Keratinocyte (primary cell): ENCODE results near the gene DMXL2. TPM values are rescaled to one million over a fixed set of nuclear protein-coding genes. Genes with fewer than 3 reads are reported as not detected.
"Not testable (repeated sequence)": the region's sequence is repeated elsewhere in the genome, so short reads cannot be mapped to it uniquely, and the experiment has no call there.

Experiments used
- DNase-seq: peaks from one replicate; pipeline ENCODE4 v3.0.0-alpha.2; 2011; ENCODE audit warnings: low read depth, missing footprints, low spot score
- FAIRE-seq: peaks from 2 replicates; lab custom pipeline; 2011; peaks lifted over from hg19 to GRCh38; lab: Jason Lieb, UNC
- H2AFZ ChIP-seq: 2 replicates; pipeline ENCODE4 v1.6.0; 2012; ENCODE audit warnings: low read length, control low read depth, inconsistent platforms; ENCODE audit not compliant: control insufficient read depth
- H3K27ac ChIP-seq: 2 replicates; pipeline ENCODE4 v1.5.1; 2011; ENCODE audit warnings: low read length; ENCODE audit not compliant: control insufficient read depth, insufficient read depth
- H3K27me3 ChIP-seq: 3 replicates; pipeline ENCODE4 v1.6.0; 2011; ENCODE audit warnings: low read length; ENCODE audit not compliant: control insufficient read depth, insufficient read depth; ENCODE audit errors: extremely low read depth
- H3K36me3 ChIP-seq, 2 experiments: 2 replicates in 1 of 2; 3 replicates in 1 of 2; pipeline ENCODE4 v1.5.1; 2011; ENCODE audit warnings: low read length in 2 of 2, mild to moderate bottlenecking in 1 of 2; ENCODE audit not compliant: control insufficient read depth in 2 of 2, insufficient read depth in 2 of 2; ENCODE audit errors: extremely low read depth in 1 of 2
- H3K4me1 ChIP-seq: 3 replicates; pipeline ENCODE4 v1.5.1; 2011; ENCODE audit warnings: low read length; ENCODE audit not compliant: control insufficient read depth, insufficient read depth; ENCODE audit errors: extremely low read depth
- H3K4me2 ChIP-seq: 3 replicates; pipeline ENCODE4 v1.6.0; 2011; ENCODE audit warnings: low read depth, low read length; ENCODE audit not compliant: control insufficient read depth, insufficient read depth; ENCODE audit errors: extremely low read depth
- H3K4me3 ChIP-seq, 3 experiments: fragments of 200-600 bp in 1 of 3; sonication (generic) in 1 of 3; 2 replicates in 2 of 3; 3 replicates in 1 of 3; pipeline ENCODE4 v1.5.1; 2011 to 2016; ENCODE audit warnings: low read length in 3 of 3, mild to moderate bottlenecking in 3 of 3, control low read depth in 2 of 3, inconsistent platforms in 1 of 3, low read depth in 1 of 3, mixed read lengths in 1 of 3, mixed run types in 1 of 3, moderate library complexity in 1 of 3; ENCODE audit not compliant: control insufficient read depth in 2 of 3, insufficient read depth in 2 of 3; ENCODE audit errors: extremely low read depth in 1 of 3
- H3K79me2 ChIP-seq: 2 replicates; pipeline ENCODE4 v1.6.0; 2012; ENCODE audit warnings: low read length; ENCODE audit not compliant: control insufficient read depth, insufficient read depth
- H3K9ac ChIP-seq: 3 replicates; pipeline ENCODE4 v1.6.0; 2011; ENCODE audit warnings: low read length; ENCODE audit not compliant: control insufficient read depth, insufficient read depth; ENCODE audit errors: extremely low read depth
- H3K9me1 ChIP-seq: 3 replicates; pipeline ENCODE4 v1.6.0; 2011; ENCODE audit warnings: low read length; ENCODE audit not compliant: control insufficient read depth, insufficient read depth; ENCODE audit errors: extremely low read depth
- H3K9me3 ChIP-seq: 2 replicates; pipeline ENCODE4 v1.5.1; 2012; ENCODE audit warnings: low read depth, low read length; ENCODE audit not compliant: control insufficient read depth
- H4K20me1 ChIP-seq: 3 replicates; pipeline ENCODE4 v1.6.0; 2011; ENCODE audit warnings: low read length; ENCODE audit not compliant: control insufficient read depth, insufficient read depth; ENCODE audit errors: extremely low read depth
- CTCF ChIP-seq, 3 experiments: IDR thresholded peaks in 1 of 3; conservative IDR thresholded peaks in 1 of 3; optimal IDR thresholded peaks in 1 of 3; 2 replicates in 2 of 3; 3 replicates in 1 of 3; pipeline versions ENCODE3 to v1.5.1; 2011; ENCODE audit warnings: low read length in 3 of 3, mild to moderate bottlenecking in 3 of 3, moderate library complexity in 2 of 3, control low read depth in 1 of 3, inconsistent platforms in 1 of 3; ENCODE audit not compliant: insufficient read depth in 2 of 3; ENCODE audit errors: extremely low read depth in 1 of 3
- EZH2 ChIP-seq: IDR thresholded peaks from one replicate; pipeline ENCODE4 v1.6.1; 2012; ENCODE audit warnings: inconsistent platforms, mild to moderate bottlenecking, low read length, moderate library complexity
- dilution Hi-C: fragments of 300-500 bp; cut with MboI; formaldehyde crosslinking; loops from one replicate; pipeline ENCODE4 v1.7.0; 2020; ENCODE audit warnings: low sequenced_read_pairs; ENCODE audit not compliant: extremely low pct_ligation_motif_present
- polyA plus RNA-seq, 5 experiments: library from polyadenylated mRNA; depleted of rRNA in 3 of 5; stranded (reverse) in 3 of 5; stranded (forward) in 1 of 5; unstranded in 1 of 5; fragments of >200 nt; gene quantifications; 1 replicate in 1 of 5; 2 replicates in 3 of 5; 3 replicates in 1 of 5; pipeline versions ENCODE4 v1.2.1 to v1.2.3, GENCODE V29; 2011 to 2012; ENCODE audit warnings: missing spikeins in 2 of 5, low read depth in 1 of 5, low replicate concordance in 1 of 5

DMXL2 gene
- polyA plus RNA-seq, 1 donor (not counting 4 experiments of a cell fraction or from before 2014, with no cell fraction given) = 14.9 TPM

GRCh38 chr15:51447855-51448621, 174.5 kb downstream of the DMXL2 start:
- no peaks in the 10 kb centered on the region for H3K27me3 ChIP-seq
- no peaks in the 10 kb centered on the region for H3K9me1 ChIP-seq
- TF ChIP-seq EZH2 (no peak), CTCF (optimal IDR thresholded peaks at IDR 0.05 in 1 of 3, IDR thresholded peaks at IDR 0.05 in 1 of 3, conservative IDR thresholded peaks at IDR 0.05 in 1 of 3; ENCODE audit: extremely low read depth in 1 of 3, insufficient read depth in 2 of 3, low read length in 3 of 3) (no peak)
- peaks cover 0 to 2% of the 10 kb centered on the region in 2 experiments for H3K36me3 ChIP-seq
- no peaks in the 10 kb centered on the region for H3K79me2 ChIP-seq
- dilution Hi-C loops = no loop called here
- no peaks in the 10 kb centered on the region for H3K9me3 ChIP-seq
- H4K20me1 ChIP-seq = no peaks in the 10 kb centered on the region
- H3K9ac ChIP-seq = no peak overlapping the region
- H3K4me1 ChIP-seq = peaks cover 25% of the 10 kb centered on the region
- H3K27ac ChIP-seq = no peak overlapping the region
- no peak for FAIRE-seq
- no peak overlapping the region for H3K4me2 ChIP-seq
- no peak for DNase-seq
- H3K4me3 ChIP-seq = no peak overlapping the region
- H2AFZ ChIP-seq = no peak overlapping the region

GRCh38 chr15:51446029-51446744, 176.4 kb downstream of the DMXL2 start:
- H3K9me1 ChIP-seq, H3K27me3 ChIP-seq, FAIRE-seq, H3K4me3 ChIP-seq, H4K20me1 ChIP-seq, H3K9me3 ChIP-seq, H3K79me2 ChIP-seq, DNase-seq, H3K36me3 ChIP-seq, dilution Hi-C loops, H2AFZ ChIP-seq, H3K9ac ChIP-seq, H3K4me2 ChIP-seq, H3K27ac ChIP-seq: not testable (repeated sequence)
- peaks cover 25% of the 10 kb centered on the region for H3K4me1 ChIP-seq
